ENCODE data around the gene NRAP.

- TF ChIP-seq CTCF (IDR thresholded peaks at IDR 0.05) (no peak), POLR2A (IDR thresholded peaks at IDR 0.05) (no peak), EP300 (IDR thresholded peaks at IDR 0.05) (no peak)
Observed at GRCh38 chr10:113697595-113697994, 33.8 kb upstream of the NRAP start.

Data from suprapubic skin (tissue), 3 donors.